Erythroblast (primary cell): ENCODE results near the gene CUEDC2.

Experiments
- GATA1 ChIP-seq: IDR thresholded peaks from 2 replicates; pipeline ENCODE4 v1.6.1; 2011; ENCODE audit warnings: low read depth, mild to moderate bottlenecking, control low read depth, low read length, moderate library complexity
- POLR2A ChIP-seq: IDR thresholded peaks from 2 replicates; pipeline ENCODE4 v1.6.1; 2011; ENCODE audit warnings: mild to moderate bottlenecking, low read length

GRCh38 chr10:102376901-102377300, 55.5 kb downstream of the CUEDC2 start:
- TF ChIP-seq POLR2A (no peak), GATA1 (no peak)
